Panc1 (cell line): Measurements from ENCODE around the gene KIRREL3. TPM values are rescaled to one million over a fixed set of nuclear protein-coding genes. Genes with fewer than 3 reads are reported as not detected.

ENCODE experiments used
- ATAC-seq: fragments of 200-7000 bp; cut with Tn5 transposase; 2 replicates; pipeline ENCODE4 v1.9.1; 2020; ENCODE audit warnings: mild to moderate bottlenecking, moderate library complexity
- BruUV-seq: library from RNA; stranded (reverse); fragments of 400-500 nt; replicated peaks from 2 replicates; lab custom pipeline; 2021; lab: Mats Ljungman, UMichigan
- CTCF ChIA-PET: fragments of 300-600 bp; sonication (Branson Sonifier 250); formaldehyde crosslinking; loops from one replicate; lab custom pipeline; 2022; ENCODE audit warnings: antibody characterized with exemption; lab: Charles Lee
- POLR2A ChIA-PET: fragments of 300-600 bp; sonication (Branson Sonifier 250); formaldehyde crosslinking; loops from one replicate; lab custom pipeline; 2022; ENCODE audit warnings: antibody characterized with exemption; lab: Charles Lee
- DNase-seq: peaks from one replicate; pipeline ENCODE4 v3.0.0-alpha.2; 2010; ENCODE audit warnings: low read depth, low spot score
- H3K27ac ChIP-seq: 2 replicates; pipeline ENCODE4 v1.5.1; 2011; ENCODE audit warnings: mild to moderate bottlenecking, low read length, inconsistent platforms
- H3K27me3 ChIP-seq: fragments of 200-500 bp; sonication (Bioruptor generic); 2 replicates; pipeline ENCODE4 v1.6.0; 2014; ENCODE audit warnings: low read length, inconsistent platforms; ENCODE audit not compliant: control insufficient read depth, insufficient read depth
- H3K36me3 ChIP-seq: fragments of 200-500 bp; sonication (Bioruptor generic); 2 replicates; pipeline ENCODE4 v1.5.1; 2014; ENCODE audit warnings: inconsistent platforms, mild to moderate bottlenecking, low read length, moderate library complexity; ENCODE audit not compliant: control insufficient read depth, insufficient read depth
- H3K4me1 ChIP-seq: 2 replicates; pipeline ENCODE4 v1.5.1; 2011; ENCODE audit warnings: inconsistent platforms, mild to moderate bottlenecking, low read length, moderate library complexity; ENCODE audit not compliant: control insufficient read depth, insufficient read depth
- H3K4me3 ChIP-seq, 2 experiments: 2 replicates each; pipeline ENCODE4 v1.5.1; 2011 to 2012; ENCODE audit warnings: low read depth in 2 of 2, low read length in 2 of 2, mild to moderate bottlenecking in 2 of 2, inconsistent platforms in 1 of 2, moderate library complexity in 1 of 2
- H3K9me3 ChIP-seq: fragments of 200-500 bp; sonication (Bioruptor generic); 2 replicates; pipeline ENCODE4 v1.5.1; 2014; ENCODE audit warnings: low read depth, mild to moderate bottlenecking, inconsistent platforms, low read length, moderate library complexity; ENCODE audit not compliant: control insufficient read depth, insufficient read depth
- POLR2AphosphoS5 ChIP-seq: IDR thresholded peaks from 2 replicates; pipeline ENCODE4 v1.6.1; 2012; ENCODE audit warnings: mild to moderate bottlenecking, low read depth, low read length, moderate library complexity
- SIN3A ChIP-seq: IDR thresholded peaks from 2 replicates; pipeline ENCODE4 v1.6.1; 2012; ENCODE audit warnings: low read depth, mild to moderate bottlenecking, low read length, moderate library complexity, borderline replicate concordance; ENCODE audit not compliant: insufficient read depth
- TCF7L2 ChIP-seq: IDR thresholded peaks from 2 replicates; pipeline ENCODE4 v1.6.1; 2011; ENCODE audit warnings: mild to moderate bottlenecking, low read depth, low read length, inconsistent platforms
- in situ Hi-C: cut with HindIII; loops from 2 replicates; pipeline ENCODE4 v1.10.0; 2016; ENCODE audit warnings: low sequenced_read_pairs, low pct_unique_long_range_greater_than_20kb
- intact Hi-C: fragments of 100-400 bp; cut with micrococcal nuclease; formaldehyde crosslinking; loops from one replicate; pipeline ENCODE4 v1.10.0; 2022; ENCODE audit not compliant: unreplicated experiment
- total RNA-seq: library from RNA; stranded (reverse); gene quantifications from one replicate; pipeline ENCODE4 v1.2.1, GENCODE V29; 2021; ENCODE audit not compliant: unreplicated experiment
- TF ChIP-seq, protein P1 (sequence below): fragments of 450-650 bp; IDR thresholded peaks from 2 replicates; pipeline ENCODE4 v1.5.1; 2017; ENCODE audit warnings: mild to moderate bottlenecking
- TF ChIP-seq, protein P2 (sequence below), 2 experiments: IDR thresholded peaks; 2 replicates each; pipeline ENCODE4 v1.6.1; 2011 to 2012; ENCODE audit warnings: low read depth in 2 of 2, control low read depth in 1 of 2, low read length in 1 of 2, mild to moderate bottlenecking in 1 of 2, moderate library complexity in 1 of 2; ENCODE audit not compliant: insufficient read depth in 1 of 2

KIRREL3 gene
- total RNA-seq, 1 experiment from 2014 or later: 0.36 TPM

DNA sequence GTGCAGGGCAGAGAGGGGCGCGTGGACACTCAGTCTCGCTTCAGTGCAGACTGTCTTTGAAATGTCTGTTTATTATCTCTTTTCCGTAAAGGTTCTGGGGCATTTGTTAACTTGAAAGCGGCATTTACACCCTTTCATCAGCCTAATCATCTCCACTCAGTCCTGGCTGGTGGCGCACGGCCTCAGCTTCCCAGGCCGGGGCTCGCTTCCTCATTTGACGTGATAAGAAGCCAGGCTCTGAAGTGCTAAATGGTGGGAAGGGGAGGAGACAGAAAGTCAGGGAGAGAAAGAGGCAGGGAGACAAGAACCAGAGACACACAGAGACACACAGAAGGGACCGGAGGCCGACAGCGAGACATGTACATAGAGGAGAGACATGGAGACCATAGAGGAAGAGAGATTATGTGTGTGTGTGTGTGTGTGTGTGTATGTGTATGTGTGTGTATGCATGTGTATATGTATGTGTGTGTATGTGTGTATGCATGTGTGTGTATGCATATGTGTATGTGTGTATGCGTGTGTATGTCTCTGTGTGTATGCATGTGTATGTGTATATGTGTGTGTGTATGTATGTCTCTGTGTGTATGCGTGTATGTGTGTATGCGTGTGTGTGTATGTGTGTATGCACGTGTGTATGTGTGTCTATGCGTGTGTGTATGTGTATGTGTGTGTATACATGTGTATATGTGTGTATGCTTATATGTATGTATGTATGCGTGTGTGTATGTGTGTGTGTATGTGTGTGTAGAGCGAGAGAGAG lies 543.6 kb downstream of the KIRREL3 start:
- in situ Hi-C loops: no loop called here

DNA sequence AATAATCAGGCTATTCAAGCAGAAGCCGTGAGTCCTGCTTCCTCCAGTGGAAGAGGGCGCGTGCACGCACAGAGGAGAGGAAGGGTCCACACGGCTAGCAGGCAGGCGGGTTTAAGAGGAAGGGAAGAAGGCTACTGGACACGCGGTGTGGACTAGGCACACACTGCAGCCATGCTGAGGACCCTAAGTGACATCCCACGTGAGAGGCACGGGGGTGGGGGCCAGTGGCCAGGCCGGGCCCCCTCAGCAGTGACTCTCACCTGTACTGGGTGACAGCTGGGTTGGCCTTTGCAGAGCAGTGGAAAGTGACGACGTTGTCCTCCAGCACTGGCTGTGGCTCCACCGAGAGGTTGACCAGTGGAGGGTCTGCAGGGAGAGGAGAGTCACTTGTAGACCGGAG lies 544.5 kb downstream of the KIRREL3 start:
- Histone ChIP-seq H3K27ac (no peak overlapping the region), H3K36me3 (no peaks in the 10 kb centered on the region), H3K4me1 (no peaks in the 10 kb centered on the region), H3K27me3 (peaks cover 2% of the 10 kb centered on the region; the same call in 1 of the 2 replicates), H3K9me3 (no peaks in the 10 kb centered on the region), H3K4me3 (no peak overlapping the region)
- in situ Hi-C loops: no loop called here
- intact Hi-C loops: no loop called here
- TF ChIP-seq SIN3A: no peak
- TF ChIP-seq TCF7L2: no peak
- no peak for TF ChIP-seq POLR2AphosphoS5
- TF ChIP-seq, protein P1, sequence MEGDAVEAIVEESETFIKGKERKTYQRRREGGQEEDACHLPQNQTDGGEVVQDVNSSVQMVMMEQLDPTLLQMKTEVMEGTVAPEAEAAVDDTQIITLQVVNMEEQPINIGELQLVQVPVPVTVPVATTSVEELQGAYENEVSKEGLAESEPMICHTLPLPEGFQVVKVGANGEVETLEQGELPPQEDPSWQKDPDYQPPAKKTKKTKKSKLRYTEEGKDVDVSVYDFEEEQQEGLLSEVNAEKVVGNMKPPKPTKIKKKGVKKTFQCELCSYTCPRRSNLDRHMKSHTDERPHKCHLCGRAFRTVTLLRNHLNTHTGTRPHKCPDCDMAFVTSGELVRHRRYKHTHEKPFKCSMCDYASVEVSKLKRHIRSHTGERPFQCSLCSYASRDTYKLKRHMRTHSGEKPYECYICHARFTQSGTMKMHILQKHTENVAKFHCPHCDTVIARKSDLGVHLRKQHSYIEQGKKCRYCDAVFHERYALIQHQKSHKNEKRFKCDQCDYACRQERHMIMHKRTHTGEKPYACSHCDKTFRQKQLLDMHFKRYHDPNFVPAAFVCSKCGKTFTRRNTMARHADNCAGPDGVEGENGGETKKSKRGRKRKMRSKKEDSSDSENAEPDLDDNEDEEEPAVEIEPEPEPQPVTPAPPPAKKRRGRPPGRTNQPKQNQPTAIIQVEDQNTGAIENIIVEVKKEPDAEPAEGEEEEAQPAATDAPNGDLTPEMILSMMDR: no peak
- TF ChIP-seq, protein P2, sequence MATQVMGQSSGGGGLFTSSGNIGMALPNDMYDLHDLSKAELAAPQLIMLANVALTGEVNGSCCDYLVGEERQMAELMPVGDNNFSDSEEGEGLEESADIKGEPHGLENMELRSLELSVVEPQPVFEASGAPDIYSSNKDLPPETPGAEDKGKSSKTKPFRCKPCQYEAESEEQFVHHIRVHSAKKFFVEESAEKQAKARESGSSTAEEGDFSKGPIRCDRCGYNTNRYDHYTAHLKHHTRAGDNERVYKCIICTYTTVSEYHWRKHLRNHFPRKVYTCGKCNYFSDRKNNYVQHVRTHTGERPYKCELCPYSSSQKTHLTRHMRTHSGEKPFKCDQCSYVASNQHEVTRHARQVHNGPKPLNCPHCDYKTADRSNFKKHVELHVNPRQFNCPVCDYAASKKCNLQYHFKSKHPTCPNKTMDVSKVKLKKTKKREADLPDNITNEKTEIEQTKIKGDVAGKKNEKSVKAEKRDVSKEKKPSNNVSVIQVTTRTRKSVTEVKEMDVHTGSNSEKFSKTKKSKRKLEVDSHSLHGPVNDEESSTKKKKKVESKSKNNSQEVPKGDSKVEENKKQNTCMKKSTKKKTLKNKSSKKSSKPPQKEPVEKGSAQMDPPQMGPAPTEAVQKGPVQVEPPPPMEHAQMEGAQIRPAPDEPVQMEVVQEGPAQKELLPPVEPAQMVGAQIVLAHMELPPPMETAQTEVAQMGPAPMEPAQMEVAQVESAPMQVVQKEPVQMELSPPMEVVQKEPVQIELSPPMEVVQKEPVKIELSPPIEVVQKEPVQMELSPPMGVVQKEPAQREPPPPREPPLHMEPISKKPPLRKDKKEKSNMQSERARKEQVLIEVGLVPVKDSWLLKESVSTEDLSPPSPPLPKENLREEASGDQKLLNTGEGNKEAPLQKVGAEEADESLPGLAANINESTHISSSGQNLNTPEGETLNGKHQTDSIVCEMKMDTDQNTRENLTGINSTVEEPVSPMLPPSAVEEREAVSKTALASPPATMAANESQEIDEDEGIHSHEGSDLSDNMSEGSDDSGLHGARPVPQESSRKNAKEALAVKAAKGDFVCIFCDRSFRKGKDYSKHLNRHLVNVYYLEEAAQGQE (IDR thresholded peaks at IDR 0.05; ENCODE audit: insufficient read depth in 1 of 2, low read depth in 2 of 2, low read length in 1 of 2): no peak
- DNase-seq: no peak
- BruUV-seq: no TSS peak
- ChIA-PET CTCF (no interaction called here), POLR2A (no interaction called here)
- ATAC-seq: no peak

More for the DNA sequence above, 543.6 kb downstream of the KIRREL3 start:
- no peak for ATAC-seq
- ChIA-PET POLR2A (no interaction called here), CTCF (no interaction called here)
- no peak for DNase-seq
- H3K4me1 ChIP-seq: no peaks in the 10 kb centered on the region
- no peaks in the 10 kb centered on the region for H3K36me3 ChIP-seq
- TF ChIP-seq TCF7L2: no peak
- TF ChIP-seq, protein P1: no peak
- TF ChIP-seq, protein P2 (IDR thresholded peaks at IDR 0.05; ENCODE audit: insufficient read depth in 1 of 2, low read depth in 2 of 2, low read length in 1 of 2): no peak
- no peak for TF ChIP-seq SIN3A
- TF ChIP-seq POLR2AphosphoS5: no peak
- H3K4me3 ChIP-seq: no peak overlapping the region
- BruUV-seq: no TSS peak
- intact Hi-C loops: no loop called here
- no peaks in the 10 kb centered on the region for H3K9me3 ChIP-seq
- no peak overlapping the region for H3K27ac ChIP-seq
- peaks cover 2% of the 10 kb centered on the region; the same call in 1 of the 2 replicates for H3K27me3 ChIP-seq
